IMR-90 (cell line): ENCODE data around the gene TEAD1. TPM values are rescaled to one million over a fixed set of nuclear protein-coding genes. Genes with fewer than 3 reads are reported as not detected.

Experiments
- ATAC-seq: fragments of 200-7000 bp; cut with Tn5 transposase; 2 replicates; pipeline ENCODE4 v1.9.1; 2020; ENCODE audit warnings: low read depth, mild to moderate bottlenecking, moderate library complexity
- BruUV-seq: library from RNA; stranded (reverse); fragments of 400-500 nt; replicated peaks from 2 replicates; lab custom pipeline; 2021; lab: Mats Ljungman, UMichigan
- CTCF ChIA-PET: fragments of 300-600 bp; formaldehyde crosslinking; extraction: SDS; loops from one replicate; lab custom pipeline; 2021; ENCODE audit warnings: antibody characterized with exemption; lab: Yijun Ruan, JAX
- POLR2A ChIA-PET: fragments of 300-600 bp; sonication (Branson Sonifier 250); formaldehyde crosslinking; loops from one replicate; lab custom pipeline; 2022; ENCODE audit warnings: antibody characterized with exemption; ENCODE audit not compliant: unreplicated experiment; lab: Charles Lee
- DNase-seq: peaks from one replicate; pipeline ENCODE4 v3.0.0; 2013
- H2AFZ ChIP-seq: replicated peaks from 2 replicates; pipeline ENCODE3; 2013; ENCODE audit warnings: low read length, mild to moderate bottlenecking; ENCODE audit not compliant: poor library complexity
- H2AK5ac ChIP-seq: 2 replicates; pipeline ENCODE4 v1.6.1; 2013; ENCODE audit warnings: low read depth, low read length, inconsistent platforms
- H2AK9ac ChIP-seq: replicated peaks from 2 replicates; pipeline ENCODE3; 2013; ENCODE audit warnings: mild to moderate bottlenecking, low read depth, low read length, moderate library complexity; ENCODE audit not compliant: poor library complexity
- H2BK120ac ChIP-seq: 2 replicates; pipeline ENCODE4 v1.6.1; 2013; ENCODE audit warnings: low read depth, low read length, inconsistent platforms
- H2BK15ac ChIP-seq: 3 replicates; pipeline ENCODE4 v1.6.1; 2013; ENCODE audit warnings: low read depth, low read length, inconsistent platforms
- H2BK20ac ChIP-seq: 2 replicates; pipeline ENCODE4 v1.6.1; 2013; ENCODE audit warnings: low read depth, mild to moderate bottlenecking, inconsistent platforms, low read length, moderate library complexity
- H2BK5ac ChIP-seq: 2 replicates; pipeline ENCODE4 v1.6.1; 2013; ENCODE audit warnings: mild to moderate bottlenecking, low read depth, low read length, inconsistent platforms; ENCODE audit not compliant: poor library complexity, severe bottlenecking
- H3K14ac ChIP-seq: replicated peaks from 2 replicates; pipeline ENCODE4 v1.6.1; 2013; ENCODE audit warnings: low read depth, low read length, inconsistent platforms
- H3K18ac ChIP-seq: 2 replicates; pipeline ENCODE4 v1.6.1; 2013; ENCODE audit warnings: low read depth, low read length, control low read depth
- H3K23ac ChIP-seq: 2 replicates; pipeline ENCODE4 v1.6.1; 2013; ENCODE audit warnings: low read depth, low read length, inconsistent platforms
- H3K27ac ChIP-seq: 2 replicates; pipeline ENCODE4 v1.5.1; 2013; ENCODE audit warnings: mild to moderate bottlenecking, control low read depth, low read length; ENCODE audit not compliant: insufficient read depth
- H3K27me3 ChIP-seq: 2 replicates; pipeline ENCODE4 v1.6.1; 2013; ENCODE audit warnings: low read length; ENCODE audit not compliant: control insufficient read depth, insufficient read depth
- H3K36me3 ChIP-seq: 2 replicates; pipeline ENCODE4 v1.6.1; 2013; ENCODE audit warnings: low read length, mixed read lengths; ENCODE audit not compliant: control insufficient read depth, insufficient read depth
- H3K4ac ChIP-seq: 2 replicates; pipeline ENCODE4 v1.6.1; 2013; ENCODE audit warnings: low read depth, low read length, inconsistent platforms
- H3K4me1 ChIP-seq: 2 replicates; pipeline ENCODE4 v1.6.1; 2013; ENCODE audit warnings: low read length, mixed read lengths; ENCODE audit not compliant: control insufficient read depth, insufficient read depth
- H3K4me2 ChIP-seq: 2 replicates; pipeline ENCODE4 v1.6.1; 2013; ENCODE audit warnings: low read depth, mild to moderate bottlenecking, control low read depth, low read length, moderate library complexity
- H3K4me3 ChIP-seq: 2 replicates; pipeline ENCODE4 v1.5.1; 2013; ENCODE audit warnings: low read depth, mild to moderate bottlenecking, control low read depth, low read length, moderate library complexity; ENCODE audit not compliant: insufficient read depth
- H3K56ac ChIP-seq: 2 replicates; pipeline ENCODE4 v1.6.1; 2013; ENCODE audit warnings: low read length, inconsistent platforms; ENCODE audit not compliant: insufficient read depth; ENCODE audit errors: extremely low read depth
- H3K79me1 ChIP-seq, 2 experiments: 2 replicates each; pipeline ENCODE4 v1.6.1; 2013; ENCODE audit warnings: low read length in 2 of 2, inconsistent platforms in 1 of 2, low read depth in 1 of 2
- H3K9ac ChIP-seq: 2 replicates; pipeline ENCODE4 v1.6.1; 2013; ENCODE audit warnings: low read depth, low read length, control low read depth
- H3K9me1 ChIP-seq: 2 replicates; pipeline ENCODE4 v1.6.1; 2013; ENCODE audit warnings: low read length, inconsistent platforms; ENCODE audit not compliant: insufficient read depth
- H3K9me3 ChIP-seq: 2 replicates; pipeline ENCODE4 v1.6.1; 2013; ENCODE audit warnings: low read length; ENCODE audit not compliant: control insufficient read depth, insufficient read depth
- H4K20me1 ChIP-seq: 2 replicates; pipeline ENCODE4 v1.6.1; 2013; ENCODE audit warnings: low read length, inconsistent platforms; ENCODE audit not compliant: insufficient read depth
- H4K5ac ChIP-seq: 2 replicates; pipeline ENCODE4 v1.6.1; 2013; ENCODE audit warnings: mild to moderate bottlenecking, low read depth, low read length, control low read depth
- H4K8ac ChIP-seq, 2 experiments: 2 replicates each; pipeline ENCODE4 v1.6.1; 2013; ENCODE audit warnings: low read depth in 2 of 2, low read length in 2 of 2, control low read depth in 1 of 2, inconsistent platforms in 1 of 2
- H4K91ac ChIP-seq: 2 replicates; pipeline ENCODE4 v1.6.1; 2013; ENCODE audit warnings: low read depth, low read length, inconsistent platforms; ENCODE audit not compliant: insufficient read depth
- BHLHE40 ChIP-seq: fragments of 150-350 bp; IDR thresholded peaks from 2 replicates; pipeline ENCODE4 v1.6.1; 2016; ENCODE audit warnings: mild to moderate bottlenecking, low read depth, low read length
- CEBPB ChIP-seq: IDR thresholded peaks from 2 replicates; pipeline ENCODE4 v1.6.1; 2012; ENCODE audit warnings: low read depth, low read length, improper control_type of control experiment
- CHD1 ChIP-seq: IDR thresholded peaks from 2 replicates; pipeline ENCODE4 v1.6.1; 2012; ENCODE audit warnings: low read depth, low read length, improper control_type of control experiment
- CTCF ChIP-seq: conservative IDR thresholded peaks from 2 replicates; pipeline ENCODE4 v1.5.1; 2012; ENCODE audit warnings: mild to moderate bottlenecking, low read depth, low read length, improper control_type of control experiment
- ELK1 ChIP-seq: fragments of 150-350 bp; IDR thresholded peaks from 2 replicates; pipeline ENCODE4 v1.6.1; 2016; ENCODE audit warnings: low read depth, mild to moderate bottlenecking, low read length, moderate library complexity, borderline replicate concordance
- FOS ChIP-seq: fragments of 150-350 bp; IDR thresholded peaks from 2 replicates; pipeline ENCODE4 v1.6.1; 2016; ENCODE audit warnings: low read depth, low read length
- MAFK ChIP-seq: IDR thresholded peaks from 2 replicates; pipeline ENCODE4 v1.6.1; 2012; ENCODE audit warnings: low read depth, low read length, improper control_type of control experiment
- MAZ ChIP-seq: IDR thresholded peaks from 2 replicates; pipeline ENCODE4 v1.6.1; 2012; ENCODE audit warnings: low read depth, mild to moderate bottlenecking, low read length, improper control_type of control experiment, moderate library complexity, borderline replicate concordance
- MXI1 ChIP-seq: IDR thresholded peaks from 2 replicates; pipeline ENCODE4 v1.6.1; 2012; ENCODE audit warnings: low read depth, mild to moderate bottlenecking, low read length, moderate library complexity, borderline replicate concordance
- NFE2L2 ChIP-seq: fragments of 150-350 bp; IDR thresholded peaks from 2 replicates; pipeline ENCODE4 v1.6.1; 2016; ENCODE audit warnings: low read depth, mild to moderate bottlenecking, low read length
- POLR2A ChIP-seq: IDR thresholded peaks from 2 replicates; pipeline ENCODE4 v1.6.1; 2012; ENCODE audit warnings: mild to moderate bottlenecking, low read depth, low read length
- RAD21 ChIP-seq: IDR thresholded peaks from 2 replicates; pipeline ENCODE4 v1.6.1; 2012; ENCODE audit warnings: low read length, improper control_type of control experiment
- RCOR1 ChIP-seq: IDR thresholded peaks from 2 replicates; pipeline ENCODE4 v1.6.1; 2012; ENCODE audit warnings: mild to moderate bottlenecking, low read length, improper control_type of control experiment; ENCODE audit not compliant: insufficient replicate concordance
- RFX5 ChIP-seq: IDR thresholded peaks from 2 replicates; pipeline ENCODE4 v1.8.0; 2012; ENCODE audit warnings: low read depth, mild to moderate bottlenecking, low read length, moderate library complexity
- SMC3 ChIP-seq: fragments of 150-350 bp; IDR thresholded peaks from 2 replicates; pipeline ENCODE4 v1.6.1; 2016; ENCODE audit warnings: low read depth, mild to moderate bottlenecking, antibody characterized with exemption, low read length, moderate library complexity
- USF2 ChIP-seq: fragments of 150-350 bp; IDR thresholded peaks from 2 replicates; pipeline ENCODE4 v1.6.1; 2017; ENCODE audit warnings: mild to moderate bottlenecking, antibody characterized with exemption, low read length, low read depth
- WGBS, 2 experiments: methylation state at CpG; one replicate each; pipeline versions ENCODE4 v1.1.5 to v1.1.7; 2013; ENCODE audit warnings: missing lambda C conversion rate in 2 of 2; ENCODE audit not compliant: insufficient read length in 1 of 2; ENCODE audit errors: extremely low coverage in 2 of 2; 5-methylcytosine and 5-hydroxymethylcytosine counted together
- dilution Hi-C: fragments of 300-500 bp; cut with HindIII; formaldehyde crosslinking; loops from one replicate; pipeline ENCODE4 v1.14.3; 2018; ENCODE audit warnings: low sequenced_read_pairs; ENCODE audit not compliant: unreplicated experiment
- in situ Hi-C: fragments of 300-500 bp; cut with MboI; formaldehyde crosslinking; loops from 3 replicates; pipeline ENCODE4 v1.14.3; 2019; ENCODE audit warnings: low sequenced_read_pairs, inconsistent platforms, mixed read lengths
- intact Hi-C: fragments of 100-400 bp; cut with micrococcal nuclease; formaldehyde crosslinking; loops from 2 replicates; pipeline ENCODE4 v1.10.0; 2022
- polyA plus RNA-seq, 3 experiments: library from polyadenylated mRNA; depleted of rRNA; stranded (reverse); fragments of >200 nt; gene quantifications; 2 replicates each; pipeline ENCODE4 v1.2.3, GENCODE V29; 2012; ENCODE audit warnings: low replicate concordance in 1 of 3
- total RNA-seq: library from RNA; depleted of rRNA; stranded (reverse); fragments of >200 nt; gene quantifications from 2 replicates; pipeline ENCODE4 v1.2.3, GENCODE V29; 2012

The TEAD1 gene
- total and polyA plus RNA-seq, 2 of the 4 experiments (the other 2 are of a cell fraction): 51.8 to 69.2 TPM

GRCh38 chr11:12812849-12813248, 138.6 kb downstream of the TEAD1 start:
- Histone ChIP-seq H2AK5ac (peak overlapping the region; percentile 64; the same call in 1 of the 2 replicates), H3K14ac (peak overlapping the region; percentile 10; the same call in 1 of the 2 replicates), H2AK9ac (peak overlapping the region; percentile 7), H3K36me3 (peaks cover 6% of the 10 kb centered on the region), H2BK15ac (no peak overlapping the region), H3K27me3 (no peaks in the 10 kb centered on the region), H3K9ac (no peak overlapping the region), H3K23ac (peak overlapping the region; percentile 20; the same call in 1 of the 2 replicates), H2BK20ac (no peak overlapping the region), H3K18ac (no peak overlapping the region; the same call in 1 of the 2 replicates), H3K4me1 (peaks cover 52% of the 10 kb centered on the region), H3K9me1 (peaks cover 70% of the 10 kb centered on the region), H4K5ac (no peak overlapping the region), H2BK5ac (no peak overlapping the region), H3K4ac (no peak overlapping the region), H3K9me3 (no peaks in the 10 kb centered on the region), H4K20me1 (peaks cover 99% of the 10 kb centered on the region), H4K8ac (no peak overlapping the region), H2AFZ (no peak overlapping the region), H3K4me2 (no peak overlapping the region), H3K56ac (no peak overlapping the region), H2BK120ac (no peak overlapping the region), H3K27ac (no peak overlapping the region), H3K79me1 (peaks cover 50 to 100% of the 10 kb centered on the region in 2 experiments), H4K91ac (no peak overlapping the region), H3K4me3 (no peak overlapping the region)
- ChIA-PET POLR2A (interaction anchor here (0.6 kb wide), 2 partner anchors 20 to 85 kb away, joined by 3 read pairs; no protein-coding TSS in a partner anchor), CTCF (interaction anchor here (1.1 kb wide), 1 partner anchor 526 kb away, joined by 3 read pairs; no protein-coding TSS in a partner anchor)
- intact Hi-C loops: loop anchor here (2.0 kb wide), 1 partner anchor 134 kb away; no protein-coding TSS in a partner anchor
- no peak for TF ChIP-seq RCOR1
- TF ChIP-seq POLR2A: no peak
- no peak for TF ChIP-seq CTCF
- TF ChIP-seq USF2: no peak
- TF ChIP-seq CHD1: no peak
- no peak for TF ChIP-seq MXI1
- no peak for TF ChIP-seq ELK1
- no peak for TF ChIP-seq BHLHE40
- no peak for TF ChIP-seq MAZ
- no peak for TF ChIP-seq NFE2L2
- no peak for TF ChIP-seq FOS
- TF ChIP-seq MAFK: no peak
- TF ChIP-seq CEBPB: no peak
- no peak for TF ChIP-seq SMC3
- TF ChIP-seq RAD21: no peak
- TF ChIP-seq RFX5: no peak
- no TSS peak for BruUV-seq
- 26% methylated on average over 3 of the region's 4 CpGs; no CpG with 5 or more reads in 1 of the 2 experiments for WGBS, 2 experiments
- no peak for ATAC-seq
- in situ Hi-C loops: no loop called here
- dilution Hi-C loops: no loop called here
- no peak for DNase-seq
